GM19238 (cell line): Measurements from ENCODE around the gene MAGED4.
"Not testable (repeated sequence)": the region's sequence is repeated elsewhere in the genome, so short reads cannot be mapped to it uniquely, and the experiment has no call there.

Source experiments
- DNase-seq: peaks from one replicate; pipeline ENCODE4 v3.0.0; 2011; ENCODE audit warnings: low spot score; ENCODE audit not compliant: insufficient read length

Gene MAGED4, protein sequence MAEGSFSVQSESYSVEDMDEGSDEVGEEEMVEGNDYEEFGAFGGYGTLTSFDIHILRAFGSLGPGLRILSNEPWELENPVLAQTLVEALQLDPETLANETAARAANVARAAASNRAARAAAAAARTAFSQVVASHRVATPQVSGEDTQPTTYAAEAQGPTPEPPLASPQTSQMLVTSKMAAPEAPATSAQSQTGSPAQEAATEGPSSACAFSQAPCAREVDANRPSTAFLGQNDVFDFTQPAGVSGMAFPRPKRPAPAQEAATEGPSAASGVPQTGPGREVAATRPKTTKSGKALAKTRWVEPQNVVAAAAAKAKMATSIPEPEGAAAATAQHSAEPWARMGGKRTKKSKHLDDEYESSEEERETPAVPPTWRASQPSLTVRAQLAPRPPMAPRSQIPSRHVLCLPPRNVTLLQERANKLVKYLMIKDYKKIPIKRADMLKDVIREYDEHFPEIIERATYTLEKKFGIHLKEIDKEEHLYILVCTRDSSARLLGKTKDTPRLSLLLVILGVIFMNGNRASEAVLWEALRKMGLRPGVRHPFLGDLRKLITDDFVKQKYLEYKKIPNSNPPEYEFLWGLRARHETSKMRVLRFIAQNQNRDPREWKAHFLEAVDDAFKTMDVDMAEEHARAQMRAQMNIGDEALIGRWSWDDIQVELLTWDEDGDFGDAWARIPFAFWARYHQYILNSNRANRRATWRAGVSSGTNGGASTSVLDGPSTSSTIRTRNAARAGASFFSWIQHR

GRCh38 chrX:52184440-52185077 lies at the start of gene MAGED4:
MAGED4 (plus strand) TSS chrX:52184888; CDS start chrX:52185923, 1,035 bp downstream.
- not testable (repeated sequence) for DNase-seq

DNA sequence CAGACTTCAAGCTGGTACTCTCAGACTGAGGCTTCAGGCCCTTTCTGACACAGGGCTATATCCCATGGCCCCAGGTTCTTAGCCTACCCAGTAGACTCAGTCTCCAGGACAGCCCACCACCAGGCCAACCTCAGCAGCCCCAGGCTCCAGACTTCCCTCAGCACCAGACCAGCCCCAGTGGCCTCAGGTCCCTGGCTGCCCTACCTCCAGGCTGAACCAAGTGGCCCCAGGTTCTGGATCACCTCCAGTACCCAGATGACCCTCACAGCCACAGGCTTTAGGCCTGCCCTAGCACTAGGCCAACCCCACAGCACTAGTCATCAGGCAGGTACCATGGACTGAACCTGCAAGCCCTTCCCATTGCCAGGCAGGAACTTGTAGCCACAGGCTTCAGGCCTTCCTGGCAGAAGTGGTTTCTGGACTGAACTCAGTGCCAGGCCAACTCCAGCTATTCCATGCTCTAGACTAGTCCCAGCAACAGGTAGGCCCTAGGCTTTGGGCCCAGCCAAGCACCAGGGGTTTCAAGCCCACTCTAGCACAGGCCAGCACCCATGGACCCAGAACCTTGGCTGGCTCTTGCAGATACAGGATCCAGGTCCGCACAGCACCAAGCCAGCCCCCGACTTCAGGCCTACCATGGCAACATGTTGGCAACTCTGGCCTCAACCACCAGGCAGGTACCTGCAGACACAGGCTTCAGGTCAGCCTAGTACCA lies 45.7 kb upstream of the MAGED4 start:
- DNase-seq, result no peak

DNA sequence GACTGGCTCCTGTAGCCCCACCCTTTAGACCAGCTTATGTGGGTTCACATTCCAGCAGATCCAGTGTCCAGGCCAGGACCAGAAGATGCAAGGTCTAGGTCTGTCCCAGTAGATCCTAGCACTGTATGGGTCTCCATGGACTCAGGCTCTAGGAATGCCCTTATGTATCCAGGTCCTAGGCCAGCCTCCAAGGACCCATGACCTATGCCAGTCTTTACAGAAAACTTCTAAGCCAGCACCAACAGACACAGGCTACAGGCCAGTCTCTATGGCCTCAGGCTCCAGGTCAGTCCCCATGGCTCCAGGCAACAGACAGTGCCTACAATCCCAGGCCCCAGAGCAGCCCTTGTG lies 45.2 kb upstream of the MAGED4 start:
- no peak for DNase-seq

GRCh38 chrX:52140020-52140419 lies 44.7 kb upstream of the MAGED4 start:
- no peak for DNase-seq

- DNase-seq, result not testable (repeated sequence)
These were observed 34.0 kb upstream of the MAGED4 start for GRCh38 chrX:52150667-52151066.

- not testable (repeated sequence) for DNase-seq
These were observed 24.5 kb upstream of the MAGED4 start for GRCh38 chrX:52160140-52160539.

GRCh38 chrX:52166840-52167239 lies 17.8 kb upstream of the MAGED4 start:
- no peak for DNase-seq

GRCh38 chrX:52171055-52171454 lies 13.6 kb upstream of the MAGED4 start:
- not testable (repeated sequence) for DNase-seq

GRCh38 chrX:52185078-52185453 lies 378 bp downstream of the MAGED4 start:
- DNase-seq, result not testable (repeated sequence)

GRCh38 chrX:52211405-52211804 lies 26.7 kb downstream of the MAGED4 start:
- DNase-seq, result not testable (repeated sequence)

DNA sequence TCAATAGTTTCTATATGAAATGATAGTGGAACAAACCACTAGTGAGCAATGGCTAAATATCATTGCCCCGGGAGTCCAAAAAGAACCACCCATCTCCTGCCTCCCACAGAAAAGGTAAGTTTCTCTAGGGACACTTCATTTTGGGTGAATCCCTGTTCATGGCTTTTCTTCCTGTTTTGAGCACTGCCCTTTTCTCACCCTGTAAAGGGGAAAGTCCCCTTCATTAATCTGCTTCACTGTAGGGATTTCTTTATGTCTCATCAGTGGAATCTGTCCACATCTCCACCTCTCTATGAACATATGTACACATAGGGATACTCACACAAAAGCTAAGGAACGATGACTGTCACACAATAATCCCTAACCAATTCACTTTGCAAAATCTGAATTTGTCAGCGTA lies 28.6 kb downstream of the MAGED4 start:
- no peak for DNase-seq

DNA sequence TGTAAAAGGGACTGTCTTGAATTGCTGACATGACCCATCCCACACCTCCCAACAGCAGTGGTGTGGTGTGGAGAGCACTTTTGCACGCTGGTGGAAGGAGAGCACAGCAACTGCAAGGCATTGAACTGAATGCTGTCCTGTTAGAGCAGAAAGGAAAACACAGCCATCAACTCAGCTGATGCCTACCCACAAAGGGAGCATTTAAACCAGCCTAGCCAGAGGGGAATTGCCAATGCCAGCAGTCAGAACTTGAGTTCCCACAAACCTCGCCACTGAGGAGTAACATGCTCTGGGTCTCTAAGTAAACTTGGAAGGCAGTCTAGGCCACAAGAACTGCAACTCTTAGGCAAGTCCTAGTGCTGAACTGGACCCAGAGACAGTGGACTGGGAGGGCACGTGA lies 31.9 kb downstream of the MAGED4 start:
- no peak for DNase-seq

GRCh38 chrX:52217494-52218160 lies 32.9 kb downstream of the MAGED4 start:
- no peak for DNase-seq

GRCh38 chrX:52220936-52221335 lies 36.2 kb downstream of the MAGED4 start:
- no peak for DNase-seq
